GM19023 (cell line): Measurements from ENCODE around the gene PPP1R14B.

Experiments
- ATAC-seq: cut with Tn5 transposase; IDR thresholded peaks from one replicate; pipeline ENCODE4 v1.9.1; 2021; ENCODE audit warnings: mild to moderate bottlenecking, moderate library complexity; ENCODE audit not compliant: unreplicated experiment

The PPP1R14B gene

GRCh38 chr11:64246621-64246870 is 197 bp downstream of the PPP1R14B start:
- ATAC-seq, result peak; percentile 7

- no peak for ATAC-seq
Measured at GRCh38 chr11:64245797-64246620, 734 bp downstream of the PPP1R14B start.

GRCh38 chr11:64245401-64245796 is 1.3 kb downstream of the PPP1R14B start:
- no peak for ATAC-seq

GRCh38 chr11:64244966-64245365 is 1.8 kb downstream of the PPP1R14B start:
- ATAC-seq, result no peak

GRCh38 chr11:64244107-64244506 is 2.6 kb downstream of the PPP1R14B start:
- ATAC-seq, result no peak

- ATAC-seq, result no peak
Measured at GRCh38 chr11:64243236-64243854, 3.4 kb downstream of the PPP1R14B start.

- peak; percentile 4 for ATAC-seq
Measured at GRCh38 chr11:64241491-64242374, 5.0 kb downstream of the PPP1R14B start.

GRCh38 chr11:64241241-64241490 is 5.6 kb downstream of the PPP1R14B start:
- peak; percentile 73 for ATAC-seq

- peak; percentile 53 for ATAC-seq
Measured at GRCh38 chr11:64240435-64241240, 6.1 kb downstream of the PPP1R14B start, which contains the start of gene FKBP2. FKBP2 (plus strand) TSS chr11:64241095; CDS start chr11:64242388, 1,293 bp downstream.

GRCh38 chr11:64239662-64240434 is 6.9 kb downstream of the PPP1R14B start:
- no peak for ATAC-seq

GRCh38 chr11:64238999-64239398 is 7.7 kb downstream of the PPP1R14B start:
- no peak for ATAC-seq

- no peak for ATAC-seq
Measured at GRCh38 chr11:64238076-64238475, 8.7 kb downstream of the PPP1R14B start.

GRCh38 chr11:64237484-64237951 is 9.2 kb downstream of the PPP1R14B start:
- no peak for ATAC-seq

GRCh38 chr11:64235437-64236161 is 11.1 kb downstream of the PPP1R14B start:
- ATAC-seq, result no peak

- ATAC-seq, result peak; percentile 22
Measured at GRCh38 chr11:64234647-64235379, 11.9 kb downstream of the PPP1R14B start.

- peak; percentile 35 for ATAC-seq
Measured at GRCh38 chr11:64233913-64234586, 12.7 kb downstream of the PPP1R14B start, which contains the start of gene VEGFB. VEGFB (plus strand) TSS chr11:64234584; CDS start chr11:64234834, 250 bp downstream.

GRCh38 chr11:64232967-64233315 is 13.8 kb downstream of the PPP1R14B start:
- no peak for ATAC-seq
